GM13976 (cell line): ENCODE results near the gene MYO9A.

Experiments
- DNase-seq: peaks from one replicate; pipeline ENCODE4 v3.0.0; 2012; ENCODE audit warnings: low spot score
- in situ Hi-C: fragments of 300-500 bp; cut with MboI; formaldehyde crosslinking; loops from one replicate; pipeline ENCODE4 v1.12.0; 2022; ENCODE audit warnings: low sequenced_read_pairs, mixed read lengths, inconsistent platforms; ENCODE audit not compliant: unreplicated experiment
- TF ChIP-seq, protein P1 (sequence below): IDR thresholded peaks from 2 replicates; pipeline ENCODE4 v1.5.1; 2012; ENCODE audit warnings: borderline replicate concordance, mild to moderate bottlenecking; ENCODE audit not compliant: insufficient read depth; ENCODE audit errors: extremely low read depth, missing control alignments, control extremely low read depth

The MYO9A gene

DNA sequence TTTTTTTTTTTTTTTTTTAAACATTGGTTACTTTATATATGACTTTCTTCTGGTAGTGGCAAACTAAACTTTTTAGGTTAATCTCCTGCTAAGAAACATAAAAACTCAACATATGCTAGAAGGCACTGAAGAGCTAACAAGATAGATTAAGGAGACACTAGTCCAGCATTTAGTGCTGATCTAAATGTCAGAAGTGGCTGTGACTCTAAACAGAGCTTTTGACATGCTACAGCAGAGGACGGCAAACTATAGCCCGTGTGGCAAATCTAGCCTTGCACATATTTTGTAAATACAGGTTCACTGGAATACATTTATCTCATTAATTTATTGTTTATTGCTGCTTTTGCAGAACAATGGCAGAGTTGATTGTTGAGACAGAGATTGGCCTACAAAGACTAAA, 287.0 kb downstream of the MYO9A start:
- TF ChIP-seq, protein P1, sequence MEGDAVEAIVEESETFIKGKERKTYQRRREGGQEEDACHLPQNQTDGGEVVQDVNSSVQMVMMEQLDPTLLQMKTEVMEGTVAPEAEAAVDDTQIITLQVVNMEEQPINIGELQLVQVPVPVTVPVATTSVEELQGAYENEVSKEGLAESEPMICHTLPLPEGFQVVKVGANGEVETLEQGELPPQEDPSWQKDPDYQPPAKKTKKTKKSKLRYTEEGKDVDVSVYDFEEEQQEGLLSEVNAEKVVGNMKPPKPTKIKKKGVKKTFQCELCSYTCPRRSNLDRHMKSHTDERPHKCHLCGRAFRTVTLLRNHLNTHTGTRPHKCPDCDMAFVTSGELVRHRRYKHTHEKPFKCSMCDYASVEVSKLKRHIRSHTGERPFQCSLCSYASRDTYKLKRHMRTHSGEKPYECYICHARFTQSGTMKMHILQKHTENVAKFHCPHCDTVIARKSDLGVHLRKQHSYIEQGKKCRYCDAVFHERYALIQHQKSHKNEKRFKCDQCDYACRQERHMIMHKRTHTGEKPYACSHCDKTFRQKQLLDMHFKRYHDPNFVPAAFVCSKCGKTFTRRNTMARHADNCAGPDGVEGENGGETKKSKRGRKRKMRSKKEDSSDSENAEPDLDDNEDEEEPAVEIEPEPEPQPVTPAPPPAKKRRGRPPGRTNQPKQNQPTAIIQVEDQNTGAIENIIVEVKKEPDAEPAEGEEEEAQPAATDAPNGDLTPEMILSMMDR: no peak
- DNase-seq: no peak
- in situ Hi-C loops: no loop called here

DNA sequence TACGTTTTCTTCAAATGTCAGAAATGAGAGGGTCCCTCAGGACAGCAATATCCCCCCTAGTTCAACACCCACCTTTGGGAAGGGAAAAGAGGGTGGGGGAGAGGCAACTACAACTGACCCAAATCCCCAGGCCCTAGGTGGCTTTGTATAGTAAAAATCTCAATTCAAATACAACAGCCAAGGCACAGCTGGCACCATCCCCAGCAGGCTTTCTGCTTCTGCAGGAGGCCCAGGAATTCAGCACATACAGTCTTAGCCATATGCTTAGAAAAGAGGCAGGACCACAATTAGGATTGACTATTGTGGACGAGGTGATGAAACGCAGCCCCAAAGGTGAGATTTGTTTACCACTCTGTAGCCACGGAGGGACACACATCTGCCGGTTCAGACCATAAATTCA, 291.8 kb downstream of the MYO9A start:
- TF ChIP-seq, protein P1: no peak
- in situ Hi-C loops: no loop called here
- no peak for DNase-seq

DNA sequence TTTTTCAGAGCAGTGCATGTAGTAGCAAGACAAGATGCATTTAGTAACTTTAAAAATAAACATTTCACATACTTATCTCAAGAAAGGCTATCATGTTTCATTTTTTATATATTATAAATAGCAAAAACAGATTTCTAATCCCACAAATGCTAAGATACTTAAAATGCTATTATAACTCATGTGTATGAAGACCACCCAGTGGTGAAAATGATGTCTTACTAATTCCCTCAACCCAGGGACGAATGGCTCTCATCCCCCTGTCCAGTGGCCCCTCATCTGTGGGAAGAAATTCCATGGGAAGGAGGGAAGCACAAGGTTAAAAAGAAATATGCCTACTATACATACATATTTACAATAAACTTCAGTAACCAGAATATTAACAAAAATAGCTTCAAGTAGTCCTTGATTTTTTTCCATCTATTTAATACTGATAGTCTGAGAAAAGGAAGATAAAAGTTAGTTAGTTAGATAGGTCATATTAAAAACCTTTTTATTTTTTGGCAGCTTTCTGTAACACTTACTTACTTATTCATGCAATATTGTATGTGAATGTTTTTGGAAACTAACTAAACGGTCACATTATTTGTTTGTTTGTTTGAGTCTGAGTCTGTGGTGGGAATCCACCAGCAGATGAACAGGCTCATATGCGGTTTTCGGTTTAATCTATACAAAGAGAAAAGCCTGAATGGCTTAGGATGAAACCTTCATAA, 292.8 kb downstream of the MYO9A start:
- in situ Hi-C loops: no loop called here
- DNase-seq: no peak
- TF ChIP-seq, protein P1: no peak

DNA sequence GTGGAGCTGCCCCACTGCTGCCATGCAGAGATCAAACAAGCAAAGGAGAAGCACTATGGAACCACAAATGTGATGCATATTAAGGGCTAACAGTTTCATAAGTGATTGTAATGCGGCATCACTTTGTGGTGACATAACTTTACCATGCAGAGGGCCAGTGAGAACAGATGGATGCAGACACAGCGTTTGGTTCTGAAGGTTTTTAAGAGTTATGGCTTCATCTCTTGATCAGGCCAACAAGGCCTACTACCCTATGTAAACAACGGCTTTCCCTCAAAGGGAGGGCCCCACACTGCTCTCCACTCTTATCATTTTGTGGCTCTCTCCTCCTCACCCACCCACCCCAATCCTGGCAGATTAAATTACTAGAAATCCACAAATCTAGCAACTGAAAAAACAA, 294.1 kb downstream of the MYO9A start:
- no peak for DNase-seq
- TF ChIP-seq, protein P1: no peak
- in situ Hi-C loops: no loop called here

DNA sequence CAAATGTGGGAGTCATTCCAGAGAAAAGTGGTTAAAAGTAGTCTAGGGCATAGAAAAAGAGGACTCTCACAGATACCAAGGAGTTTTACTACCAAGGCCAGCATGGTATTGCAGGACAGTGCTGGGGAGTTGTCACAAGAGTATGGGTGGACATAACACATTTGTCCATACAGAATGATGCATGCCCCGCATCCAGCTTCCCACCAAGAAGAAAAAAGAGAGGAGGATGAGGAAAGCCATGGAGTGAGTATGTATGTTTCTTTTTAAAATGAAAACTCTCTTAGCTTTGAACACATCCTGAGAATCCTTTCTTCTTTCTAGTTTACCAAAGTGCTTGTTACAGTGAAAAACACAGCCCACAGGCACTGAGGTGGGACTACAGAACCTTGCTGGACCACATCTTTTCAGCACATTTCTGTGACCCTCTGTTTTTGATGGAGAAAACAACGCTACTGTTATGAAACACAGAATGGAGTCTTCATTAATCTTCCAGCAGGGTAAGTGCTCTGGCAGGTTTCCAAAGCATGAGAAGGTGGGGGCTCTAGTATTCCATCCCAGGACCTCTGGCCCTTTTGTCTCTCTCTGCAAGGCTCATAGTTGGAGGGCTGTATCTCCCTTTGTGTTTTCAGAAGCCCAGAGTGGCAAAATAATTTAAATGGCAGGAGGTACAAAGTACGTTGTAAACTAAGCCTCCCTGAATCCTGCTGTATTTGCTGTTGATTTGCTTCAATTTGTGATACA, 294.9 kb downstream of the MYO9A start:
- TF ChIP-seq, protein P1: no peak
- DNase-seq: no peak
- in situ Hi-C loops: no loop called here

DNA sequence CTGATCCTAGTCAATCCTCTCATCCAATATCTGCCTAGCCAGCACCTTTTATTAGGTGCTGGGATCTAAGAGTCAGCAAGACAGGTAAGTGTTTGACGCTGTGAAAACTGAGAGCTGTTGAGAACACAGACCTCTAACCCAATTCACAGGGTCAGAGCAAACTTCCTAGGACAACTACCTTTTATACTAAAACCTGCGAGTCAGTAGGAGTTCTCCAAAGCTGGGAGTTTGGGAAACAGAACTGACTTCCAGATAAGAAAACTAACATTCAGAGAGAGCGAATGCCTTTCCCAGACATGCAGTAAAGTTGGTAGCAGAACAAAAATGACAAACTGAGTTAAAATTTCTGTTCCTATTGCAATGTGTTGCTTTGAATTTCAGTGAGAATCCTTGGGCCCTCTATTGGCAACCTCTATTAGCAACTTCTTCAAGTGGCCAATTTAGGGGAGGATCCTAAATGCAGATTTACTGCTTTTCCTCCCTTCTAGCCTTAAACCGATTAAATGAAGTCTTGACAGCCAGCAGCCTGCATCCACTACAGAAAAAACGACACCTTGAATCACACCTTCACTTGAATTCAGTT, 296.3 kb downstream of the MYO9A start:
- in situ Hi-C loops: no loop called here
- TF ChIP-seq, protein P1: no peak

More for the DNA sequence above, 296.3 kb downstream of the MYO9A start:
- DNase-seq: no peak
